K562 (cell line): ENCODE data around the gene PIANP. TPM values are rescaled to one million over a fixed set of nuclear protein-coding genes. Genes with fewer than 3 reads are reported as not detected.

ENCODE experiments used
- ATAC-seq: fragments of 200-7000 bp; cut with Tn5 transposase; 3 replicates; pipeline ENCODE4 v1.9.1; 2020; ENCODE audit warnings: moderate library complexity
- BruUV-seq: library from RNA; stranded (reverse); fragments of 400-500 nt; replicated peaks from 2 replicates; lab custom pipeline; 2021; lab: Mats Ljungman, UMichigan
- CTCF ChIA-PET: fragments of 300-600 bp; formaldehyde crosslinking; extraction: SDS; loops from one replicate; lab custom pipeline; 2021; ENCODE audit warnings: low intra/inter-chr PET ratio; lab: Yijun Ruan, JAX
- POLR2A ChIA-PET: fragments of 300-600, 350-650 bp; sonication (Branson Sonifier 250); formaldehyde crosslinking; extraction: SDS; loops from one replicate; lab custom pipeline; 2021; ENCODE audit warnings: antibody characterized with exemption, inconsistent platforms; lab: Yijun Ruan, JAX
- DNase-seq, 4 experiments: peaks; one replicate each; pipeline versions ENCODE4 v3.0.0 to v3.0.0-alpha.2; 2011 to 2018; ENCODE audit warnings: low spot score in 3 of 4, mixed read lengths in 3 of 4; ENCODE audit errors: extremely low read depth in 1 of 4
- FAIRE-seq: peaks from 2 replicates; lab custom pipeline; 2011; peaks lifted over from hg19 to GRCh38; lab: Jason Lieb, UNC
- H2AFZ ChIP-seq: 2 replicates; pipeline ENCODE4 v1.6.0; 2011; ENCODE audit warnings: low read depth, low read length, control low read depth, inconsistent platforms
- H3K27ac ChIP-seq: fragments of 200-600 bp; 3 replicates; pipeline ENCODE4 v1.8.0; 2011; ENCODE audit warnings: low read depth, mild to moderate bottlenecking, control low read depth, inconsistent platforms, low read length, moderate library complexity, mixed read lengths; ENCODE audit errors: extremely low read depth
- H3K27me3 ChIP-seq, 2 experiments: fragments of 300-600 bp in 1 of 2; 2 replicates in 1 of 2; 3 replicates in 1 of 2; pipeline versions ENCODE4 v1.6.0 to v1.8.0; 2011; ENCODE audit warnings: inconsistent platforms in 2 of 2, low read length in 2 of 2, mild to moderate bottlenecking in 1 of 2, mixed read lengths in 1 of 2, moderate library complexity in 1 of 2; ENCODE audit not compliant: control insufficient read depth in 2 of 2, insufficient read depth in 2 of 2
- H3K36me3 ChIP-seq: fragments of 300-600 bp; 3 replicates; pipeline ENCODE4 v1.8.0; 2011; ENCODE audit warnings: mild to moderate bottlenecking, low read length, inconsistent platforms; ENCODE audit not compliant: control insufficient read depth, insufficient read depth
- H3K4me1 ChIP-seq, 2 experiments: fragments of 200-600 bp in 1 of 2; replicated peaks in 1 of 2; 2 replicates in 1 of 2; 3 replicates in 1 of 2; pipeline versions ENCODE4 v1.5.1 to v1.8.0; 2011; ENCODE audit warnings: inconsistent platforms in 2 of 2, low read length in 2 of 2, mild to moderate bottlenecking in 1 of 2, mixed read lengths in 1 of 2, moderate library complexity in 1 of 2; ENCODE audit not compliant: control insufficient read depth in 2 of 2, insufficient read depth in 2 of 2
- H3K4me2 ChIP-seq: 2 replicates; pipeline ENCODE4 v1.6.1; 2011; ENCODE audit warnings: low read length, control low read depth, inconsistent platforms, mixed read lengths; ENCODE audit not compliant: insufficient read depth
- H3K4me3 ChIP-seq: fragments of 200-600 bp; sonication (generic), shearing (Covaris generic); 2 replicates; pipeline ENCODE4 v1.5.1; 2016; ENCODE audit warnings: control low read depth, inconsistent platforms
- H3K79me2 ChIP-seq: fragments of 200-600 bp; 3 replicates; pipeline ENCODE4 v1.8.0; 2011; ENCODE audit warnings: low read length, inconsistent platforms; ENCODE audit not compliant: control insufficient read depth, insufficient read depth
- H3K9ac ChIP-seq, 2 experiments: 2 replicates each; pipeline versions ENCODE4 v1.6.0 to v1.6.1; 2011; ENCODE audit warnings: low read depth in 2 of 2, low read length in 2 of 2, control low read depth in 1 of 2, inconsistent platforms in 1 of 2, mild to moderate bottlenecking in 1 of 2, mixed read lengths in 1 of 2; ENCODE audit not compliant: insufficient read depth in 1 of 2
- H3K9me1 ChIP-seq: one replicate; pipeline ENCODE4 v1.6.0; 2011; ENCODE audit warnings: inconsistent platforms, mild to moderate bottlenecking, low read length, moderate library complexity; ENCODE audit not compliant: control insufficient read depth, insufficient read depth
- H3K9me3 ChIP-seq: replicated peaks from 2 replicates; pipeline ENCODE4 v1.5.1; 2011; ENCODE audit warnings: low read depth, low read length, inconsistent platforms; ENCODE audit not compliant: control insufficient read depth, insufficient read depth
- H4K20me1 ChIP-seq: replicated peaks from 2 replicates; pipeline ENCODE4 v1.6.1; 2011; ENCODE audit warnings: low read length, inconsistent platforms, mixed read lengths; ENCODE audit not compliant: control insufficient read depth, insufficient read depth
- ELF4 ChIP-seq: fragments of 450-650 bp; formaldehyde crosslinking; IDR thresholded peaks from 2 replicates; pipeline ENCODE4 v1.4.0; 2022; ENCODE audit warnings: missing genetic modification characterization
- GATA2 ChIP-seq: sonication (generic); formaldehyde crosslinking; IDR thresholded peaks from 2 replicates; pipeline ENCODE4 v1.4.0; 2020; ENCODE audit warnings: mild to moderate bottlenecking, missing genetic modification reagents
- PHF21A ChIP-seq: fragments of 450-650 bp; IDR thresholded peaks from 2 replicates; pipeline ENCODE4 v1.6.1; 2017; ENCODE audit warnings: low read depth, borderline replicate concordance
- POLR2A ChIP-seq: fragments of 450-650 bp; conservative IDR thresholded peaks from 2 replicates; pipeline ENCODE4 v1.6.1; 2016
- RNF219 ChIP-seq: fragments of 250-450 bp; sonication (Bioruptor Pico); IDR thresholded peaks from 2 replicates; pipeline ENCODE4 v1.5.0; 2022; ENCODE audit warnings: mild to moderate bottlenecking
- ZNF217 ChIP-seq: sonication (generic); formaldehyde crosslinking; IDR thresholded peaks from 2 replicates; pipeline ENCODE4 v1.8.0; 2022; ENCODE audit warnings: mild to moderate bottlenecking, missing genetic modification reagents
- WGBS: fragments of 100-300 bp; shearing (Covaris generic); methylation state at CpG from one replicate; pipeline ENCODE4 v1.1.6; 2016; ENCODE audit warnings: low coverage, mixed read lengths; ENCODE audit not compliant: insufficient coverage; ENCODE audit errors: missing lambda C conversion rate; 5-methylcytosine and 5-hydroxymethylcytosine counted together
- in situ Hi-C: fragments of 300-500 bp; cut with MboI; formaldehyde crosslinking; loops from 4 replicates; pipeline ENCODE4 v1.15.0; 2018; ENCODE audit warnings: inconsistent platforms, mixed read lengths
- intact Hi-C: fragments of 100-400 bp; cut with micrococcal nuclease; formaldehyde crosslinking; loops from 2 replicates; pipeline ENCODE4 v1.14.2; 2022
- polyA plus RNA-seq, 8 experiments: library from polyadenylated mRNA; depleted of rRNA in 4 of 8; stranded (reverse) in 5 of 8; unstranded in 3 of 8; fragments of >200 nt; fragmentation: Nextera tagmentation in 2 of 8; fragmentation: Illumina TruSeq in 1 of 8; extraction: Ambion mirVana in 2 of 8; extraction: Trizol in 1 of 8; gene quantifications; 2 replicates each; pipeline versions ENCODE4 v1.2.1 to v1.2.3, GENCODE V29; 2011 to 2014; ENCODE audit warnings: inconsistent platforms in 1 of 8, missing spikeins in 1 of 8
- total RNA-seq, 7 experiments: library from RNA; depleted of rRNA in 6 of 7; stranded (reverse); fragments of >200 nt in 6 of 7; fragmentation: Illumina TruSeq in 2 of 7; extraction: Trizol in 2 of 7; gene quantifications; 2 replicates each; pipeline versions ENCODE4 v1.2.1 to v1.2.3, GENCODE V29; 2011 to 2021; ENCODE audit warnings: low replicate concordance in 1 of 7
- TF ChIP-seq, protein P1 (sequence below): fragments of 250-450 bp; sonication (Bioruptor Pico); IDR thresholded peaks from 2 replicates; pipeline ENCODE4 v1.4.0; 2020; ENCODE audit warnings: mild to moderate bottlenecking, moderate library complexity

PIANP gene
- total and polyA plus RNA-seq, 9 of the 15 experiments (the other 6 are each of a cell fraction or from before 2014, with no cell fraction given): 0.07 TPM; not detected in 8

DNA sequence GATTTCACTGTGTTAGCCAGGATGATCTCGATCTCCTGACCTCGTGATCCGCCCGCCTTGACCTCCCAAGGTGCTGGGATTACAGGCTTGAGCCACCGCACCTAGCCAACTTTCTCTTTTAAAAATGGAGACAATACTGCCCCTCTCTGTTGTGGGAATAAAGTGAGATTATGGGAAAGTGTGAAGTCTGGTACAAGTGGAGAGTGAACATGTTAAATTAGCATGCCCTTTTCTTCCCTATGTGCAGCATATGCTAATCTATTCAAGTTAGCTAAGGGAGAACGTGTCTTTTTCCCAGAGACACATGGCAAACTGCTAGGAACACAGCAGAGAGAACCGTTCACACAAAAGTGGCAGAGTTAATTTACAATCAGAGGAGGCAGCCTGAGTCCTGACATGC, 24.7 kb upstream of the PIANP start:
- in situ Hi-C loops (no loop called here), intact Hi-C loops (no loop called here)
- Histone ChIP-seq H3K4me3 (no peak overlapping the region; the same call in 1 of the 2 replicates), H3K79me2 (peaks cover 13% of the 10 kb centered on the region), H3K4me2 (peak overlapping the region; percentile 93), H4K20me1 (no peaks in the 10 kb centered on the region), H2AFZ (peak overlapping the region; percentile 74), H3K4me1 (peaks cover 10 to 25% of the 10 kb centered on the region in 2 experiments; a peak in 4 of 5 replicates), H3K36me3 (peaks cover 22% of the 10 kb centered on the region; the same call in 2 of the 3 replicates), H3K9me1 (no peaks in the 10 kb centered on the region), H3K27me3 (no peaks in the 10 kb centered on the region), H3K9me3 (no peaks in the 10 kb centered on the region), H3K27ac (peak overlapping the region; percentile 88), H3K9ac (peak overlapping the region; percentile 68 to 72)
- ChIA-PET POLR2A (interaction anchor here (1.0 to 2.9 kb wide), 2 partner anchors 36 to 87 kb away, joined by 4 to 12 read pairs; partner anchors contain the start of gene ZNF384), CTCF (no interaction called here)
- DNase-seq (no peak), ATAC-seq (no peak), FAIRE-seq (no peak)
- 18% methylated on average over 6 of the region's 7 CpGs for WGBS
- no TSS peak for BruUV-seq
- TF ChIP-seq ZNF217 (no peak), POLR2A (no peak), ELF4 (CRISPR knock-in tag) (no peak), RNF219 (CRISPR knock-in tag) (no peak), PHF21A (no peak), GATA2 (CRISPR knock-in tag) (no peak)
- TF ChIP-seq, protein P1, sequence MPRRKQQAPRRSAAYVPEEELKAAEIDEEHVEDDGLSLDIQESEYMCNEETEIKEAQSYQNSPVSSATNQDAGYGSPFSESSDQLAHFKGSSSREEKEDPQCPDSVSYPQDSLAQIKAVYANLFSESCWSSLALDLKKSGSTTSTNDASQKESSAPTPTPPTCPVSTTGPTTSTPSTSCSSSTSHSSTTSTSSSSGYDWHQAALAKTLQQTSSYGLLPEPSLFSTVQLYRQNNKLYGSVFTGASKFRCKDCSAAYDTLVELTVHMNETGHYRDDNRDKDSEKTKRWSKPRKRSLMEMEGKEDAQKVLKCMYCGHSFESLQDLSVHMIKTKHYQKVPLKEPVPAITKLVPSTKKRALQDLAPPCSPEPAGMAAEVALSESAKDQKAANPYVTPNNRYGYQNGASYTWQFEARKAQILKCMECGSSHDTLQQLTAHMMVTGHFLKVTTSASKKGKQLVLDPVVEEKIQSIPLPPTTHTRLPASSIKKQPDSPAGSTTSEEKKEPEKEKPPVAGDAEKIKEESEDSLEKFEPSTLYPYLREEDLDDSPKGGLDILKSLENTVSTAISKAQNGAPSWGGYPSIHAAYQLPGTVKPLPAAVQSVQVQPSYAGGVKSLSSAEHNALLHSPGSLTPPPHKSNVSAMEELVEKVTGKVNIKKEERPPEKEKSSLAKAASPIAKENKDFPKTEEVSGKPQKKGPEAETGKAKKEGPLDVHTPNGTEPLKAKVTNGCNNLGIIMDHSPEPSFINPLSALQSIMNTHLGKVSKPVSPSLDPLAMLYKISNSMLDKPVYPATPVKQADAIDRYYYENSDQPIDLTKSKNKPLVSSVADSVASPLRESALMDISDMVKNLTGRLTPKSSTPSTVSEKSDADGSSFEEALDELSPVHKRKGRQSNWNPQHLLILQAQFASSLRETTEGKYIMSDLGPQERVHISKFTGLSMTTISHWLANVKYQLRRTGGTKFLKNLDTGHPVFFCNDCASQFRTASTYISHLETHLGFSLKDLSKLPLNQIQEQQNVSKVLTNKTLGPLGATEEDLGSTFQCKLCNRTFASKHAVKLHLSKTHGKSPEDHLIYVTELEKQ (CRISPR knock-in tag): no peak
